ENCODE results near the gene CD7.

- TF ChIP-seq POLR2AphosphoS5 (IDR thresholded peaks at IDR 0.05; ENCODE audit: borderline replicate concordance, low read depth, low read length) (peak; percentile 43; the same call in 1 of the 2 replicates), EZH2 (IDR thresholded peaks at IDR 0.05) (no peak), FOXP2 (optimal IDR thresholded peaks at IDR 0.05; ENCODE audit: control extremely low read depth, extremely low read length, insufficient read depth) (no peak)
These were observed 16.1 kb upstream of the CD7 start, which contains the start of gene SECTM1 for GRCh38 chr17:82333279-82334171.

Measured in SK-N-MC (cell line).